ENCODE measurements around the gene OR51Q1. TPM values are rescaled to one million over a fixed set of nuclear protein-coding genes. Genes with fewer than 3 reads are reported as not detected.

The OR51Q1 gene
- polyA plus RNA-seq, result not detected

- Mint-ChIP-seq H3K27ac (no peak within 1 kb of the TSS), H3K27me3 (peaks cover 11% of the 10 kb centered on the region), H3K4me3 (no peak within 1 kb of the TSS), H3K4me1 (no peaks in the 10 kb centered on the region), H3K36me3 (no peaks in the 10 kb centered on the region), H3K9me3 (no peaks in the 10 kb centered on the region)
Measured at GRCh38 chr11:5421811-5422210, at the start of gene OR51Q1. TSS of gene OR51Q1 (plus strand) at chr11:5422111. CDS start at chr11:5422201, 90 bp downstream.

- no peak overlapping the region for H3K4me3 Mint-ChIP-seq
- H3K27ac Mint-ChIP-seq, result no peak overlapping the region
- H3K9me3 Mint-ChIP-seq, result no peaks in the 10 kb centered on the region
- H3K4me1 Mint-ChIP-seq, result no peaks in the 10 kb centered on the region
- H3K27me3 Mint-ChIP-seq, result peaks cover 2% of the 10 kb centered on the region
- H3K36me3 Mint-ChIP-seq, result no peaks in the 10 kb centered on the region
Measured at GRCh38 chr11:5380740-5381342, 41.1 kb upstream of the OR51Q1 start.

- Mint-ChIP-seq H3K9me3 (no peaks in the 10 kb centered on the region), H3K36me3 (no peaks in the 10 kb centered on the region), H3K4me3 (no peak within 1 kb of the TSS), H3K4me1 (no peaks in the 10 kb centered on the region), H3K27ac (peak within 1 kb of the TSS in 1 of 3 donors; percentile 18), H3K27me3 (peaks cover 2% of the 10 kb centered on the region)
Measured at GRCh38 chr11:5383576-5383975, 38.3 kb upstream of the OR51Q1 start, which contains the start of gene OR51M1. TSS of gene OR51M1 (plus strand) at chr11:5383812. CDS start at chr11:5389399, 5,587 bp downstream.

- peak overlapping the region in 1 of 3 donors; percentile 18 for H3K27ac Mint-ChIP-seq
- no peaks in the 10 kb centered on the region for H3K4me1 Mint-ChIP-seq
- no peaks in the 10 kb centered on the region for H3K9me3 Mint-ChIP-seq
- no peak overlapping the region for H3K4me3 Mint-ChIP-seq
- no peaks in the 10 kb centered on the region for H3K36me3 Mint-ChIP-seq
- peaks cover 2% of the 10 kb centered on the region for H3K27me3 Mint-ChIP-seq
Measured at GRCh38 chr11:5384335-5384734, 37.6 kb upstream of the OR51Q1 start.

- Mint-ChIP-seq H3K36me3 (no peaks in the 10 kb centered on the region), H3K27ac (no peak overlapping the region)
Measured at GRCh38 chr11:5390210-5390609, 31.7 kb upstream of the OR51Q1 start.

GRCh38 chr11:5394091-5394490, 27.8 kb upstream of the OR51Q1 start:
- Mint-ChIP-seq H3K4me3 (no peak overlapping the region), H3K9me3 (peaks cover 0 to 6% (median 0%) of the 10 kb centered on the region in 3 donors), H3K27ac (no peak overlapping the region), H3K27me3 (peaks cover 1% of the 10 kb centered on the region), H3K36me3 (no peaks in the 10 kb centered on the region), H3K4me1 (no peaks in the 10 kb centered on the region)

More at GRCh38 chr11:5390210-5390609, 31.7 kb upstream of the OR51Q1 start:
- H3K9me3 Mint-ChIP-seq, result peaks cover 0 to 3% (median 0%) of the 10 kb centered on the region in 3 donors
- H3K27me3 Mint-ChIP-seq, result peaks cover 1% of the 10 kb centered on the region
- H3K4me1 Mint-ChIP-seq, result no peaks in the 10 kb centered on the region
- H3K4me3 Mint-ChIP-seq, result no peak overlapping the region

GRCh38 chr11:5398936-5399335, 23.0 kb upstream of the OR51Q1 start:
- Mint-ChIP-seq H3K4me1 (no peaks in the 10 kb centered on the region), H3K36me3 (no peaks in the 10 kb centered on the region), H3K27me3 (peaks cover 1% of the 10 kb centered on the region), H3K4me3 (no peak overlapping the region), H3K27ac (no peak overlapping the region), H3K9me3 (peaks cover 0 to 8% (median 1%) of the 10 kb centered on the region in 3 donors)

- Mint-ChIP-seq H3K4me1 (no peaks in the 10 kb centered on the region), H3K27me3 (peaks cover 5% of the 10 kb centered on the region), H3K36me3 (no peaks in the 10 kb centered on the region), H3K9me3 (no peaks in the 10 kb centered on the region), H3K27ac (no peak overlapping the region), H3K4me3 (no peak overlapping the region)
Measured at GRCh38 chr11:5405173-5405572, 16.7 kb upstream of the OR51Q1 start.

- Mint-ChIP-seq H3K27ac (no peak overlapping the region), H3K4me3 (no peak overlapping the region), H3K36me3 (no peaks in the 10 kb centered on the region), H3K27me3 (peaks cover 10% of the 10 kb centered on the region), H3K9me3 (no peaks in the 10 kb centered on the region), H3K4me1 (no peaks in the 10 kb centered on the region)
Measured at GRCh38 chr11:5420993-5421392, 918 bp upstream of the OR51Q1 start.

- Mint-ChIP-seq H3K27me3 (peaks cover 13% of the 10 kb centered on the region), H3K4me3 (no peak overlapping the region), H3K9me3 (no peaks in the 10 kb centered on the region), H3K36me3 (no peaks in the 10 kb centered on the region), H3K4me1 (no peaks in the 10 kb centered on the region), H3K27ac (no peak overlapping the region)
Measured at GRCh38 chr11:5423131-5423530, 1.2 kb downstream of the OR51Q1 start.

- no peaks in the 10 kb centered on the region for H3K9me3 Mint-ChIP-seq
- no peak within 1 kb of the TSS for H3K27ac Mint-ChIP-seq
Measured at GRCh38 chr11:5441414-5441813, 19.5 kb downstream of the OR51Q1 start, which contains the start of gene OR51I1. TSS of gene OR51I1 (minus strand) at chr11:5441514. CDS start at chr11:5441514, 0 bp downstream.

GRCh38 chr11:5443835-5444393, 22.0 kb downstream of the OR51Q1 start:
- Mint-ChIP-seq H3K4me3 (no peak overlapping the region), H3K27ac (no peak overlapping the region), H3K27me3 (no peaks in the 10 kb centered on the region), H3K9me3 (no peaks in the 10 kb centered on the region), H3K4me1 (no peaks in the 10 kb centered on the region), H3K36me3 (no peaks in the 10 kb centered on the region)

More at GRCh38 chr11:5441414-5441813, 19.5 kb downstream of the OR51Q1 start, which contains the start of gene OR51I1:
- no peaks in the 10 kb centered on the region for H3K36me3 Mint-ChIP-seq
- H3K4me1 Mint-ChIP-seq, result no peaks in the 10 kb centered on the region
- no peak within 1 kb of the TSS for H3K4me3 Mint-ChIP-seq
- no peaks in the 10 kb centered on the region for H3K27me3 Mint-ChIP-seq

GRCh38 chr11:5449023-5449422, 27.1 kb downstream of the OR51Q1 start, which contains the start of gene OR51I2:
TSS of gene OR51I2 (plus strand) at chr11:5449323. CDS start at chr11:5453489, 4,166 bp downstream.
- H3K27ac Mint-ChIP-seq, result no peak within 1 kb of the TSS
- H3K27me3 Mint-ChIP-seq, result peaks cover 1% of the 10 kb centered on the region
- H3K9me3 Mint-ChIP-seq, result no peaks in the 10 kb centered on the region
- no peaks in the 10 kb centered on the region for H3K36me3 Mint-ChIP-seq
- no peaks in the 10 kb centered on the region for H3K4me1 Mint-ChIP-seq
- no peak within 1 kb of the TSS for H3K4me3 Mint-ChIP-seq

- no peak overlapping the region for H3K4me3 Mint-ChIP-seq
- no peaks in the 10 kb centered on the region for H3K9me3 Mint-ChIP-seq
- H3K36me3 Mint-ChIP-seq, result no peaks in the 10 kb centered on the region
- H3K4me1 Mint-ChIP-seq, result no peaks in the 10 kb centered on the region
- no peak overlapping the region for H3K27ac Mint-ChIP-seq
- peaks cover 1% of the 10 kb centered on the region for H3K27me3 Mint-ChIP-seq
Measured at GRCh38 chr11:5449432-5449831, 27.5 kb downstream of the OR51Q1 start.

GRCh38 chr11:5460983-5461621, 39.2 kb downstream of the OR51Q1 start:
- H3K27me3 Mint-ChIP-seq, result peaks cover 3% of the 10 kb centered on the region
- no peak overlapping the region for H3K4me3 Mint-ChIP-seq
- H3K4me1 Mint-ChIP-seq, result no peaks in the 10 kb centered on the region
- H3K36me3 Mint-ChIP-seq, result peaks cover 2% of the 10 kb centered on the region
- no peak overlapping the region for H3K27ac Mint-ChIP-seq
- peaks cover 0 to 6% (median 0%) of the 10 kb centered on the region in 3 donors for H3K9me3 Mint-ChIP-seq
